Panc1 (cell line): ENCODE data around the gene CENPU. TPM values are rescaled to one million over a fixed set of nuclear protein-coding genes. Genes with fewer than 3 reads are reported as not detected.

Experiments
- ATAC-seq: fragments of 200-7000 bp; cut with Tn5 transposase; 2 replicates; pipeline ENCODE4 v1.9.1; 2020; ENCODE audit warnings: mild to moderate bottlenecking, moderate library complexity
- BruUV-seq: library from RNA; stranded (reverse); fragments of 400-500 nt; replicated peaks from 2 replicates; lab custom pipeline; 2021; lab: Mats Ljungman, UMichigan
- CTCF ChIA-PET: fragments of 300-600 bp; sonication (Branson Sonifier 250); formaldehyde crosslinking; loops from one replicate; lab custom pipeline; 2022; ENCODE audit warnings: antibody characterized with exemption; lab: Charles Lee
- POLR2A ChIA-PET: fragments of 300-600 bp; sonication (Branson Sonifier 250); formaldehyde crosslinking; loops from one replicate; lab custom pipeline; 2022; ENCODE audit warnings: antibody characterized with exemption; lab: Charles Lee
- DNase-seq: peaks from one replicate; pipeline ENCODE4 v3.0.0-alpha.2; 2010; ENCODE audit warnings: low read depth, low spot score
- H3K27ac ChIP-seq: 2 replicates; pipeline ENCODE4 v1.5.1; 2011; ENCODE audit warnings: mild to moderate bottlenecking, low read length, inconsistent platforms
- H3K27me3 ChIP-seq: fragments of 200-500 bp; sonication (Bioruptor generic); 2 replicates; pipeline ENCODE4 v1.6.0; 2014; ENCODE audit warnings: low read length, inconsistent platforms; ENCODE audit not compliant: control insufficient read depth, insufficient read depth
- H3K36me3 ChIP-seq: fragments of 200-500 bp; sonication (Bioruptor generic); 2 replicates; pipeline ENCODE4 v1.5.1; 2014; ENCODE audit warnings: inconsistent platforms, mild to moderate bottlenecking, low read length, moderate library complexity; ENCODE audit not compliant: control insufficient read depth, insufficient read depth
- H3K4me1 ChIP-seq: 2 replicates; pipeline ENCODE4 v1.5.1; 2011; ENCODE audit warnings: inconsistent platforms, mild to moderate bottlenecking, low read length, moderate library complexity; ENCODE audit not compliant: control insufficient read depth, insufficient read depth
- H3K4me3 ChIP-seq, 2 experiments: 2 replicates each; pipeline ENCODE4 v1.5.1; 2011 to 2012; ENCODE audit warnings: low read depth in 2 of 2, low read length in 2 of 2, mild to moderate bottlenecking in 2 of 2, inconsistent platforms in 1 of 2, moderate library complexity in 1 of 2
- H3K9me3 ChIP-seq: fragments of 200-500 bp; sonication (Bioruptor generic); 2 replicates; pipeline ENCODE4 v1.5.1; 2014; ENCODE audit warnings: low read depth, mild to moderate bottlenecking, inconsistent platforms, low read length, moderate library complexity; ENCODE audit not compliant: control insufficient read depth, insufficient read depth
- POLR2AphosphoS5 ChIP-seq: IDR thresholded peaks from 2 replicates; pipeline ENCODE4 v1.6.1; 2012; ENCODE audit warnings: mild to moderate bottlenecking, low read depth, low read length, moderate library complexity
- SIN3A ChIP-seq: IDR thresholded peaks from 2 replicates; pipeline ENCODE4 v1.6.1; 2012; ENCODE audit warnings: low read depth, mild to moderate bottlenecking, low read length, moderate library complexity, borderline replicate concordance; ENCODE audit not compliant: insufficient read depth
- TCF7L2 ChIP-seq: IDR thresholded peaks from 2 replicates; pipeline ENCODE4 v1.6.1; 2011; ENCODE audit warnings: mild to moderate bottlenecking, low read depth, low read length, inconsistent platforms
- in situ Hi-C: cut with HindIII; loops from 2 replicates; pipeline ENCODE4 v1.10.0; 2016; ENCODE audit warnings: low sequenced_read_pairs, low pct_unique_long_range_greater_than_20kb
- intact Hi-C: fragments of 100-400 bp; cut with micrococcal nuclease; formaldehyde crosslinking; loops from one replicate; pipeline ENCODE4 v1.10.0; 2022; ENCODE audit not compliant: unreplicated experiment
- total RNA-seq: library from RNA; stranded (reverse); gene quantifications from one replicate; pipeline ENCODE4 v1.2.1, GENCODE V29; 2021; ENCODE audit not compliant: unreplicated experiment
- TF ChIP-seq, protein P1 (sequence below), 2 experiments: IDR thresholded peaks; 2 replicates each; pipeline ENCODE4 v1.6.1; 2011 to 2012; ENCODE audit warnings: low read depth in 2 of 2, control low read depth in 1 of 2, low read length in 1 of 2, mild to moderate bottlenecking in 1 of 2, moderate library complexity in 1 of 2; ENCODE audit not compliant: insufficient read depth in 1 of 2
- TF ChIP-seq, protein P2 (sequence below): fragments of 450-650 bp; IDR thresholded peaks from 2 replicates; pipeline ENCODE4 v1.5.1; 2017; ENCODE audit warnings: mild to moderate bottlenecking

CENPU gene
- total RNA-seq, 1 experiment from 2014 or later: 16.6 TPM

DNA sequence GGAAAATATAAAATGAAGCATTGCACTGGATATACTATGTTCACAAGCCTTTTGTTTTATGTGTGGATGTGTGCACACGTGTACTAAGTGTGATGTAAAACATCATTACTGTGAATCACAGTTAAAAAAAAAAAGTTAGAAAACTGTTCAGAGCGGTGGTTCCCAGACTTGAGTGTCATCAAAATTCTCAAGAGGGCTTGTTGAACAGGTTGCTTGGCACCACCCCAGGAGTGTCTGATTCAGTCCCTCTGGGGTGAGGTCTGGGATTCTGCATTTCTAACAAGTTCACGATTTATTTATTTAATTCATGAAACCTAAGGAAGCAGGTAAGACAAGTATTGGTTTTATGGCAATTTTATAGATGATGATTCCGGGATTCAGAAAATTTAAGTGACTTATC, 1.8 kb downstream of the CENPU start:
- no peak for TF ChIP-seq POLR2AphosphoS5
- TF ChIP-seq, protein P1, sequence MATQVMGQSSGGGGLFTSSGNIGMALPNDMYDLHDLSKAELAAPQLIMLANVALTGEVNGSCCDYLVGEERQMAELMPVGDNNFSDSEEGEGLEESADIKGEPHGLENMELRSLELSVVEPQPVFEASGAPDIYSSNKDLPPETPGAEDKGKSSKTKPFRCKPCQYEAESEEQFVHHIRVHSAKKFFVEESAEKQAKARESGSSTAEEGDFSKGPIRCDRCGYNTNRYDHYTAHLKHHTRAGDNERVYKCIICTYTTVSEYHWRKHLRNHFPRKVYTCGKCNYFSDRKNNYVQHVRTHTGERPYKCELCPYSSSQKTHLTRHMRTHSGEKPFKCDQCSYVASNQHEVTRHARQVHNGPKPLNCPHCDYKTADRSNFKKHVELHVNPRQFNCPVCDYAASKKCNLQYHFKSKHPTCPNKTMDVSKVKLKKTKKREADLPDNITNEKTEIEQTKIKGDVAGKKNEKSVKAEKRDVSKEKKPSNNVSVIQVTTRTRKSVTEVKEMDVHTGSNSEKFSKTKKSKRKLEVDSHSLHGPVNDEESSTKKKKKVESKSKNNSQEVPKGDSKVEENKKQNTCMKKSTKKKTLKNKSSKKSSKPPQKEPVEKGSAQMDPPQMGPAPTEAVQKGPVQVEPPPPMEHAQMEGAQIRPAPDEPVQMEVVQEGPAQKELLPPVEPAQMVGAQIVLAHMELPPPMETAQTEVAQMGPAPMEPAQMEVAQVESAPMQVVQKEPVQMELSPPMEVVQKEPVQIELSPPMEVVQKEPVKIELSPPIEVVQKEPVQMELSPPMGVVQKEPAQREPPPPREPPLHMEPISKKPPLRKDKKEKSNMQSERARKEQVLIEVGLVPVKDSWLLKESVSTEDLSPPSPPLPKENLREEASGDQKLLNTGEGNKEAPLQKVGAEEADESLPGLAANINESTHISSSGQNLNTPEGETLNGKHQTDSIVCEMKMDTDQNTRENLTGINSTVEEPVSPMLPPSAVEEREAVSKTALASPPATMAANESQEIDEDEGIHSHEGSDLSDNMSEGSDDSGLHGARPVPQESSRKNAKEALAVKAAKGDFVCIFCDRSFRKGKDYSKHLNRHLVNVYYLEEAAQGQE (IDR thresholded peaks at IDR 0.05; ENCODE audit: insufficient read depth in 1 of 2, low read depth in 2 of 2, low read length in 1 of 2): no peak
- no peak for TF ChIP-seq TCF7L2
- TF ChIP-seq, protein P2, sequence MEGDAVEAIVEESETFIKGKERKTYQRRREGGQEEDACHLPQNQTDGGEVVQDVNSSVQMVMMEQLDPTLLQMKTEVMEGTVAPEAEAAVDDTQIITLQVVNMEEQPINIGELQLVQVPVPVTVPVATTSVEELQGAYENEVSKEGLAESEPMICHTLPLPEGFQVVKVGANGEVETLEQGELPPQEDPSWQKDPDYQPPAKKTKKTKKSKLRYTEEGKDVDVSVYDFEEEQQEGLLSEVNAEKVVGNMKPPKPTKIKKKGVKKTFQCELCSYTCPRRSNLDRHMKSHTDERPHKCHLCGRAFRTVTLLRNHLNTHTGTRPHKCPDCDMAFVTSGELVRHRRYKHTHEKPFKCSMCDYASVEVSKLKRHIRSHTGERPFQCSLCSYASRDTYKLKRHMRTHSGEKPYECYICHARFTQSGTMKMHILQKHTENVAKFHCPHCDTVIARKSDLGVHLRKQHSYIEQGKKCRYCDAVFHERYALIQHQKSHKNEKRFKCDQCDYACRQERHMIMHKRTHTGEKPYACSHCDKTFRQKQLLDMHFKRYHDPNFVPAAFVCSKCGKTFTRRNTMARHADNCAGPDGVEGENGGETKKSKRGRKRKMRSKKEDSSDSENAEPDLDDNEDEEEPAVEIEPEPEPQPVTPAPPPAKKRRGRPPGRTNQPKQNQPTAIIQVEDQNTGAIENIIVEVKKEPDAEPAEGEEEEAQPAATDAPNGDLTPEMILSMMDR: no peak
- TF ChIP-seq SIN3A: no peak
- peaks cover 2% of the 10 kb centered on the region for H3K4me1 ChIP-seq
- H3K36me3 ChIP-seq: peaks cover 2% of the 10 kb centered on the region; the same call in 1 of the 2 replicates
- peak overlapping the region; percentile 81 for H3K27ac ChIP-seq
- H3K4me3 ChIP-seq: peak overlapping the region; percentile 90 to 94
- no peaks in the 10 kb centered on the region for H3K9me3 ChIP-seq
- H3K27me3 ChIP-seq: no peaks in the 10 kb centered on the region
- in situ Hi-C loops: no loop called here
- ChIA-PET CTCF (no interaction called here), POLR2A (interaction anchor here (0.6 kb wide), 1 partner anchor 258 kb away, joined by 5 read pairs; the partner anchor contains the start of gene IRF2)
- BruUV-seq: no TSS peak
- ATAC-seq (no peak), DNase-seq (no peak)
- intact Hi-C loops: no loop called here

DNA sequence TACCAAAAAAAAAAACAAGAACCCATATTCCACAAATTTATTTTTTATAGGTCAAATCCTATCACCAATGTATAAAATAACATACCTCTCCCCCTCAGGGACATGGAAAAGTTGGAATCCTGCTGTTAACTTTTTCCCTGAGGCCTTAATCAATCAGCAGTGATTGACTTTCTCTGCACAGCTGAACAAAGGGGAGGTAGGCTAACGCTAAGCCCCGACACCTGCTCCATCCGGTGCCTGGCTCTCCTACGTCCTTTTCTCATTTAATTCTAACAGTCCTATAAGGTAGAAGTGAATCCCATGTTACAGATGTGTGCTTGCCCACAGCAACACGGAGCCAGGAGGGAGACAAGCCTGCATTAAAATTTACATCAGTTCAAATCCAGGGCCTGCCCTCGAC, 2.8 kb downstream of the CENPU start:
- DNase-seq (no peak), ATAC-seq (no peak)
- intact Hi-C loops (no loop called here), in situ Hi-C loops (no loop called here)
- H3K4me1 ChIP-seq: peaks cover 2% of the 10 kb centered on the region
- H3K27me3 ChIP-seq: no peaks in the 10 kb centered on the region
- POLR2A ChIA-PET: no interaction called here
- CTCF ChIA-PET: no interaction called here
- H3K36me3 ChIP-seq: peaks cover 2% of the 10 kb centered on the region; the same call in 1 of the 2 replicates
- peak overlapping the region; percentile 44; the same call in 1 of the 2 replicates for H3K27ac ChIP-seq
- TF ChIP-seq, protein P2: no peak
- TF ChIP-seq SIN3A: no peak
- TF ChIP-seq, protein P1 (IDR thresholded peaks at IDR 0.05; ENCODE audit: insufficient read depth in 1 of 2, low read depth in 2 of 2, low read length in 1 of 2): no peak
- TF ChIP-seq POLR2AphosphoS5: no peak
- TF ChIP-seq TCF7L2: no peak
- H3K9me3 ChIP-seq: no peaks in the 10 kb centered on the region
- BruUV-seq: no TSS peak
- H3K4me3 ChIP-seq: no peak overlapping the region
